GM18858 (cell line): ENCODE results near the gene TBX3.

Experiments
- ATAC-seq: cut with Tn5 transposase; IDR thresholded peaks from one replicate; pipeline ENCODE4 v1.9.1; 2021; ENCODE audit not compliant: unreplicated experiment

TBX3 gene

GRCh38 chr12:114636723-114637480 lies 47.1 kb downstream of the TBX3 start:
- ATAC-seq: no peak

- no peak for ATAC-seq
Measured at GRCh38 chr12:114631242-114631641, 52.7 kb downstream of the TBX3 start.

- no peak for ATAC-seq
Measured at GRCh38 chr12:114628199-114628598, 55.8 kb downstream of the TBX3 start.

- ATAC-seq: no peak
Measured at GRCh38 chr12:114627393-114627792, 56.6 kb downstream of the TBX3 start.

GRCh38 chr12:114625294-114625851 lies 58.6 kb downstream of the TBX3 start:
- no peak for ATAC-seq

GRCh38 chr12:114623737-114624136 lies 60.2 kb downstream of the TBX3 start:
- no peak for ATAC-seq
